HEK293T (cell line): ENCODE results near the gene DHX32.

ENCODE experiments used
- BHLHE40 ChIP-seq: fragments of 450-650 bp; IDR thresholded peaks from 2 replicates; pipeline ENCODE4 v1.6.1; 2016; ENCODE audit warnings: mild to moderate bottlenecking, moderate library complexity, borderline replicate concordance
- ELF4 ChIP-seq: fragments of 450-650 bp; IDR thresholded peaks from 2 replicates; pipeline ENCODE4 v1.6.1; 2017; ENCODE audit warnings: antibody characterized with exemption
- FOXK2 ChIP-seq: fragments of 450-650 bp; IDR thresholded peaks from 2 replicates; pipeline ENCODE4 v1.6.1; 2016; ENCODE audit warnings: mild to moderate bottlenecking
- FOXM1 ChIP-seq: fragments of 450-650 bp; IDR thresholded peaks from 2 replicates; pipeline ENCODE4 v1.6.1; 2017; ENCODE audit warnings: mild to moderate bottlenecking, borderline replicate concordance
- NFRKB ChIP-seq: fragments of 450-650 bp; IDR thresholded peaks from 2 replicates; pipeline ENCODE4 v1.6.1; 2016; ENCODE audit warnings: mild to moderate bottlenecking, moderate library complexity
- TARDBP ChIP-seq: fragments of 450-650 bp; IDR thresholded peaks from 2 replicates; pipeline ENCODE4 v1.6.1; 2016

DNA sequence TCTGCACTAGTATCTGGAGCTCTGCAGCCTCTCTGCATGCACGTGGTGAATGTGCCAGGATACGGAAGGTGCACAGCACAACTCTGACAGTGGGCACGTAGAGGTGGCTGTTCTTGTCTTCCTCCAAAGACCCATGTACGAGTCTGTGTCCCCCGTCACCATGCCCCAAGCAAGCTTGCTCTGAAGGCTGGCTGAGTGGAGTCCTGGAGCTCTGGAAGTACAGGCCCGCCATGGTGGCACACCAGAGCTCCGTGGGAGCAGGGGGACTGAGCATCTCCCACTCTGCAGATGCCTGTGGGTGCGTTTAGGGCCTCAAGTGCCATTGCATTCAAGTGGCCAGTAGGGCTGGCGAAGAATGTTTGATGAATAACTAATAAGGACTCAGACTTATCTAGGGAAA, 40.7 kb downstream of the DHX32 start:
- TF ChIP-seq NFRKB, result no peak
- no peak for TF ChIP-seq ELF4
- no peak for TF ChIP-seq TARDBP
- no peak for TF ChIP-seq FOXM1
- TF ChIP-seq BHLHE40, result no peak
- TF ChIP-seq FOXK2, result no peak
